Sigmoid colon (tissue), 3 donors: ENCODE results near the gene ULK3.

Source experiments
- POLR2A ChIP-seq, 2 donors: fragments of 450-650 bp; IDR thresholded peaks; one replicate each; pipeline ENCODE4 v1.6.1; 2016; ENCODE audit warnings: antibody characterized with exemption in 2 of 2, mild to moderate bottlenecking in 2 of 2, moderate library complexity in 2 of 2
- TF ChIP-seq, protein P1 (sequence below), 4 experiments: fragments of 450-650 bp in 3 of 4; fragments of 200-600 bp in 1 of 4; IDR thresholded peaks; one replicate each; pipeline ENCODE4 v1.5.1; 2016 to 2019; ENCODE audit warnings: antibody characterized with exemption in 4 of 4, mild to moderate bottlenecking in 3 of 4, moderate library complexity in 2 of 4

DNA sequence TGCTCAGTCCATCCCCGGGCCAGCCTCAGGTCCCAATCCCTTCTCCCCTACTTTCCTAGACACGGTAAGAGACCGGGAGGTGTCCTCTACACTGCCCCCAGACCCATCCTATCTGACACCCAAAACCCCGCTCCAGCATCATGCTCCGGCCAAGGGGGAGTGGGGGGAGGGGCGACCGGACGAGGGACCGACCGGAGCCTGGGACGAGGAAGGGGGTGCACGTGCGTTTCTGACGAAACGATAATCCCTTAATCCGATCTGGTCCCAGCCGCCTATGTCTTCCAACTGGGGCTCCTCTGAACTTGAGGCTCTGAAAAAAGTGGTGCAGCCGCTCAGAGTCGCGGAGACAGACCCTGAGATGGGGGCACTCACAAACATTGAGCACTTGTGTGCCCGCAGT lies 16.0 kb downstream of the ULK3 start:
- TF ChIP-seq POLR2A (IDR thresholded peaks at IDR 0.05): no peak
- TF ChIP-seq, protein P1, sequence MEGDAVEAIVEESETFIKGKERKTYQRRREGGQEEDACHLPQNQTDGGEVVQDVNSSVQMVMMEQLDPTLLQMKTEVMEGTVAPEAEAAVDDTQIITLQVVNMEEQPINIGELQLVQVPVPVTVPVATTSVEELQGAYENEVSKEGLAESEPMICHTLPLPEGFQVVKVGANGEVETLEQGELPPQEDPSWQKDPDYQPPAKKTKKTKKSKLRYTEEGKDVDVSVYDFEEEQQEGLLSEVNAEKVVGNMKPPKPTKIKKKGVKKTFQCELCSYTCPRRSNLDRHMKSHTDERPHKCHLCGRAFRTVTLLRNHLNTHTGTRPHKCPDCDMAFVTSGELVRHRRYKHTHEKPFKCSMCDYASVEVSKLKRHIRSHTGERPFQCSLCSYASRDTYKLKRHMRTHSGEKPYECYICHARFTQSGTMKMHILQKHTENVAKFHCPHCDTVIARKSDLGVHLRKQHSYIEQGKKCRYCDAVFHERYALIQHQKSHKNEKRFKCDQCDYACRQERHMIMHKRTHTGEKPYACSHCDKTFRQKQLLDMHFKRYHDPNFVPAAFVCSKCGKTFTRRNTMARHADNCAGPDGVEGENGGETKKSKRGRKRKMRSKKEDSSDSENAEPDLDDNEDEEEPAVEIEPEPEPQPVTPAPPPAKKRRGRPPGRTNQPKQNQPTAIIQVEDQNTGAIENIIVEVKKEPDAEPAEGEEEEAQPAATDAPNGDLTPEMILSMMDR (IDR thresholded peaks at IDR 0.05): no peak
